Right ventricle myocardium superior (tissue), 1 donor: ENCODE results near the gene LRRC8D. TPM values are rescaled to one million over a fixed set of nuclear protein-coding genes. Genes with fewer than 3 reads are reported as not detected.

Experiments used
- ATAC-seq: fragments of 200-7000 bp; cut with Tn5 transposase; one replicate; pipeline ENCODE4 v1.9.1; 2020; ENCODE audit warnings: mild to moderate bottlenecking; ENCODE audit not compliant: poor library complexity
- DNase-seq: peaks from one replicate; pipeline ENCODE4 v3.0.0-alpha.2; 2020
- intact Hi-C: fragments of 100-400 bp; cut with DNase I; formaldehyde crosslinking; loops from one replicate; pipeline ENCODE4 v1.11.2; 2022
- total RNA-seq: library from RNA; stranded (reverse); fragmentation: NEBNext Ultra II Directional; extraction: Animal tissue kit (Norgen Biotek cat#: 25700); gene quantifications from one replicate; pipeline ENCODE4 v1.2.1, GENCODE V29; 2021
- donor health status: DM: no; HTN: yes; CAD: no; lungs with severe emphysema.

LRRC8D gene
- total RNA-seq, 1 donor from 2014 or later: 5.1 TPM

GRCh38 chr1:89942825-89943658, 122.2 kb downstream of the LRRC8D start:
- peak; percentile 24 for ATAC-seq
- DNase-seq: no peak
- intact Hi-C loops: no loop called here

GRCh38 chr1:89943846-89944781, 123.3 kb downstream of the LRRC8D start:
- no peak for DNase-seq
- ATAC-seq: no peak
- intact Hi-C loops: no loop called here

GRCh38 chr1:89945852-89946476, 125.1 kb downstream of the LRRC8D start:
- ATAC-seq: no peak
- DNase-seq: no peak
- intact Hi-C loops: no loop called here

- no peak for ATAC-seq
- intact Hi-C loops: no loop called here
- DNase-seq: no peak
Observed at GRCh38 chr1:89946532-89946931, 125.7 kb downstream of the LRRC8D start.

GRCh38 chr1:89948722-89949345, 128.0 kb downstream of the LRRC8D start:
- ATAC-seq (no peak), DNase-seq (no peak)
- intact Hi-C loops: no loop called here

- DNase-seq (no peak), ATAC-seq (no peak)
- intact Hi-C loops: no loop called here
Observed at GRCh38 chr1:89949991-89950624, 129.3 kb downstream of the LRRC8D start.

GRCh38 chr1:89950703-89951102, 129.9 kb downstream of the LRRC8D start:
- intact Hi-C loops: no loop called here
- ATAC-seq (no peak), DNase-seq (no peak)

GRCh38 chr1:89951766-89952604, 131.2 kb downstream of the LRRC8D start:
- intact Hi-C loops: no loop called here
- DNase-seq (no peak), ATAC-seq (no peak)

- intact Hi-C loops: no loop called here
- DNase-seq: no peak
Observed at GRCh38 chr1:89952605-89953130, 131.8 kb downstream of the LRRC8D start.

GRCh38 chr1:89953131-89953626, 132.3 kb downstream of the LRRC8D start:
- no peak for DNase-seq

More at GRCh38 chr1:89952605-89953130, 131.8 kb downstream of the LRRC8D start:
- no peak for ATAC-seq

GRCh38 chr1:89953929-89954328, 133.1 kb downstream of the LRRC8D start:
- no peak for DNase-seq
- intact Hi-C loops: no loop called here
- ATAC-seq: no peak

More at GRCh38 chr1:89953131-89953626, 132.3 kb downstream of the LRRC8D start:
- peak; percentile 53 for ATAC-seq
- intact Hi-C loops: no loop called here

- intact Hi-C loops: no loop called here
- DNase-seq: no peak
- no peak for ATAC-seq
Observed at GRCh38 chr1:89954401-89954800, 133.6 kb downstream of the LRRC8D start.

GRCh38 chr1:89955311-89956205, 134.7 kb downstream of the LRRC8D start:
- DNase-seq (no peak), ATAC-seq (no peak)
- intact Hi-C loops: no loop called here

- DNase-seq: no peak
- no peak for ATAC-seq
- intact Hi-C loops: no loop called here
Observed at GRCh38 chr1:89957107-89957506, 136.3 kb downstream of the LRRC8D start.

GRCh38 chr1:89958851-89959654, 138.2 kb downstream of the LRRC8D start:
- ATAC-seq: no peak
- DNase-seq: no peak
- intact Hi-C loops: no loop called here
